Skeletal muscle tissue (tissue), 4 donors: ENCODE results near the gene MBNL2. TPM values are rescaled to one million over a fixed set of nuclear protein-coding genes. Genes with fewer than 3 reads are reported as not detected.

ENCODE experiments used
- H3K27ac ChIP-seq: one replicate; pipeline ENCODE4 v1.7.0; 2013; ENCODE audit warnings: mild to moderate bottlenecking, low read depth, low read length, inconsistent platforms
- H3K27me3 ChIP-seq, 3 donors: one replicate each; pipeline ENCODE4 v1.7.0; 2013; ENCODE audit warnings: low read length in 3 of 3; ENCODE audit not compliant: control insufficient read depth in 3 of 3, insufficient read depth in 3 of 3
- H3K36me3 ChIP-seq, 3 donors: one replicate each; pipeline ENCODE4 v1.7.0; 2013; ENCODE audit warnings: low read length in 3 of 3; ENCODE audit not compliant: control insufficient read depth in 3 of 3, insufficient read depth in 3 of 3
- H3K4me1 ChIP-seq, 3 donors: one replicate each; pipeline ENCODE4 v1.7.0; 2013; ENCODE audit warnings: low read length in 3 of 3, mild to moderate bottlenecking in 3 of 3; ENCODE audit not compliant: control insufficient read depth in 3 of 3, insufficient read depth in 3 of 3
- H3K4me3 ChIP-seq, 3 donors: one replicate each; pipeline ENCODE4 v1.7.0; 2013; ENCODE audit warnings: low read length in 3 of 3
- H3K9ac ChIP-seq, 3 donors: one replicate each; pipeline ENCODE4 v1.7.0; 2013; ENCODE audit warnings: low read length in 3 of 3, mild to moderate bottlenecking in 3 of 3, moderate library complexity in 2 of 3, low read depth in 1 of 3
- H3K9me3 ChIP-seq, 3 donors: one replicate each; pipeline ENCODE4 v1.7.0; 2013; ENCODE audit warnings: low read length in 3 of 3; ENCODE audit not compliant: control insufficient read depth in 3 of 3
- total RNA-seq: library from RNA; depleted of rRNA; stranded (reverse); fragments of >200 nt; gene quantifications from one replicate; pipeline ENCODE4 v1.2.3, GENCODE V29; 2014
- donor health status: Osteomylitis.

MBNL2 gene
- total RNA-seq, 1 donor from 2014 or later, result 30.3 TPM

DNA sequence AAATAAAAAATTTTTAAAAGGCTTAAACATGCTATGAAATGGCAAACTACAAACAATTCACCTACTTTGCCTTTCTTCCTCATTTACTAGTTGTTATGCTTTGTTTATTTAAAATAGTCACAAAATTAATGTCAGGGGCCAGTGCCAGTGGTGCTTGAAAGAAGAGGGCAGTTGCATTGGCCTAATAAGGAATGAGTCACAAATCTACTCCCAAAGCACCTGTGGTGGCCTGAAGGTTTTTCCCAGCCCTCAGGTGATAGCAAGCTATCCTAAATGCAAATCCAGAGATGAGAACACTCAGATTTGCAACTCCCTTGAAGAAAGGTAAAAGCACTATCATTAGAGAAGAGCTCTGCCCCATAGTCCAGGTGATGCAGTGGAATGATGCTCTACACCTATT, 103.6 kb downstream of the MBNL2 start:
- Histone ChIP-seq H3K9ac (no peak overlapping the region), H3K27ac (no peak overlapping the region), H3K27me3 (no peaks in the 10 kb centered on the region), H3K9me3 (no peaks in the 10 kb centered on the region), H3K4me1 (peaks cover 37 to 49% (median 39%) of the 10 kb centered on the region in 3 donors), H3K36me3 (no peaks in the 10 kb centered on the region), H3K4me3 (no peak overlapping the region)

DNA sequence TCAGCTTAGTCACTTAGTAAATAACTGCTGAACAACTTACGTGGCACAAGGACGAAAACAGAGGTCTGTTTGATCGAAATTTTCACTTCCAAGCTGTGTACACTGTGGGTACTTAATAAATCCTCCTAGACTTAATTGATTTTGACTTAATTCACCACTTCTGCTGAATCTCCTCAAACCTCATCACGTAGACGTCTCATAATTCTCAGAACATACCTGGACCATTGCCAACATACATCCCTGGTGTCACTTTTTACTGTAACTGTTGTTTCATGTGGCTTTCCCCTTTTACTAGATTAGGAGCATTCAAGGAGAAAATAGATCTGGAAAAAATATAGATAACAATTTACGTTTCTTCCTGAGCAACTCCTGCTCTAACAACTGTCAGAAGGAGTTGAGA, 105.0 kb downstream of the MBNL2 start:
- Histone ChIP-seq H3K9me3 (no peaks in the 10 kb centered on the region), H3K4me3 (no peak overlapping the region), H3K9ac (no peak overlapping the region), H3K36me3 (no peaks in the 10 kb centered on the region), H3K4me1 (peaks cover 25 to 35% (median 30%) of the 10 kb centered on the region in 3 donors), H3K27me3 (no peaks in the 10 kb centered on the region), H3K27ac (no peak overlapping the region)

- no peaks in the 10 kb centered on the region for H3K36me3 ChIP-seq
- no peaks in the 10 kb centered on the region for H3K27me3 ChIP-seq
- H3K4me1 ChIP-seq, result peaks cover 22 to 32% (median 24%) of the 10 kb centered on the region in 3 donors
- H3K9me3 ChIP-seq, result no peaks in the 10 kb centered on the region
- H3K9ac ChIP-seq, result no peak overlapping the region
- H3K27ac ChIP-seq, result no peak overlapping the region
- H3K4me3 ChIP-seq, result no peak overlapping the region
Measured at GRCh38 chr13:97327506-97328221, 105.5 kb downstream of the MBNL2 start.

DNA sequence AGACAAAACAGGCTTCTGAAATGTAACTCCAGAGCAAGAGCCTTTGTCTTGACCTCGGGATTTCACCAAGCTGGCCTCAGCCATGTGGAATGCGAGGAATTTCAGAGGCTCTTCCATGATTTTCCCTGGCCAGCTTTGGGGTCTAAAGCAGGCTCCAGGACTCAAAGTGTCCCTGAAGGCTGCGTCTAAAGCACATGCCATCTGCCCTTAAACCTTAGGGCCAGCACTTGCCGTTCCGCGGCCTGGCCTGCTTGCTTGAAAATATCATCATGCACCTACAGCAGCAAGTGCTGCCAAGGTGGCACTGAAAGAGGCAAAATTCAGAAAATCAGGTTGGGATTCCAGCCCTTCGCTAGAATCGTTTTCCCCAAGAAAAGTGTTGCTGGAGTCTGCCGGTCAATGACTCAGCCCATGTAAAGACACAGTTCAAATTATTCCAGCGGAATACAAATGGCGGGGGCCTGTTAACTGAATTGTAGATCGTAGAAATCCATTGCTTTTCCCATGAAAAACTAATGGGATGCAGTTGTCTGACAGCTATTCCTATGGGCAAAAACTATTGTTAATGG, 106.2 kb downstream of the MBNL2 start:
- Histone ChIP-seq H3K9ac (no peak overlapping the region), H3K4me1 (peaks cover 19 to 27% (median 22%) of the 10 kb centered on the region in 3 donors)

GRCh38 chr13:97329331-97329730, 107.2 kb downstream of the MBNL2 start:
- Histone ChIP-seq H3K4me1 (peaks cover 19 to 26% (median 20%) of the 10 kb centered on the region in 3 donors), H3K9ac (no peak overlapping the region)

More for the DNA sequence above, 106.2 kb downstream of the MBNL2 start:
- Histone ChIP-seq H3K27ac (peak overlapping the region; percentile 43), H3K9me3 (no peaks in the 10 kb centered on the region), H3K4me3 (no peak overlapping the region), H3K27me3 (no peaks in the 10 kb centered on the region), H3K36me3 (no peaks in the 10 kb centered on the region)

GRCh38 chr13:97330448-97330847, 108.3 kb downstream of the MBNL2 start:
- Histone ChIP-seq H3K4me3 (no peak overlapping the region), H3K4me1 (peaks cover 21 to 28% (median 27%) of the 10 kb centered on the region in 3 donors), H3K36me3 (peaks cover 0 to 7% (median 0%) of the 10 kb centered on the region in 3 donors), H3K27me3 (no peaks in the 10 kb centered on the region), H3K27ac (no peak overlapping the region), H3K9ac (no peak overlapping the region), H3K9me3 (no peaks in the 10 kb centered on the region)

More at GRCh38 chr13:97329331-97329730, 107.2 kb downstream of the MBNL2 start:
- no peaks in the 10 kb centered on the region for H3K9me3 ChIP-seq
- H3K27ac ChIP-seq, result no peak overlapping the region
- H3K4me3 ChIP-seq, result no peak overlapping the region
- H3K27me3 ChIP-seq, result no peaks in the 10 kb centered on the region
- H3K36me3 ChIP-seq, result peaks cover 0 to under 1% (median 0%) of the 10 kb centered on the region in 3 donors

- no peak overlapping the region for H3K9ac ChIP-seq
- no peaks in the 10 kb centered on the region for H3K9me3 ChIP-seq
- H3K4me3 ChIP-seq, result no peak overlapping the region
- no peaks in the 10 kb centered on the region for H3K27me3 ChIP-seq
- no peak overlapping the region for H3K27ac ChIP-seq
- peaks cover 20 to 28% (median 24%) of the 10 kb centered on the region in 3 donors for H3K4me1 ChIP-seq
- peaks cover 0 to 17% (median 10%) of the 10 kb centered on the region in 3 donors for H3K36me3 ChIP-seq
Measured at GRCh38 chr13:97332742-97333141, 110.6 kb downstream of the MBNL2 start.

- H3K27me3 ChIP-seq, result no peaks in the 10 kb centered on the region
- H3K4me3 ChIP-seq, result no peak overlapping the region
- H3K9ac ChIP-seq, result no peak overlapping the region
- peaks cover 3 to 22% (median 14%) of the 10 kb centered on the region in 3 donors for H3K36me3 ChIP-seq
- no peaks in the 10 kb centered on the region for H3K9me3 ChIP-seq
- H3K27ac ChIP-seq, result no peak overlapping the region
- peaks cover 22 to 28% (median 25%) of the 10 kb centered on the region in 3 donors for H3K4me1 ChIP-seq
Measured at GRCh38 chr13:97333983-97334382, 111.8 kb downstream of the MBNL2 start.

DNA sequence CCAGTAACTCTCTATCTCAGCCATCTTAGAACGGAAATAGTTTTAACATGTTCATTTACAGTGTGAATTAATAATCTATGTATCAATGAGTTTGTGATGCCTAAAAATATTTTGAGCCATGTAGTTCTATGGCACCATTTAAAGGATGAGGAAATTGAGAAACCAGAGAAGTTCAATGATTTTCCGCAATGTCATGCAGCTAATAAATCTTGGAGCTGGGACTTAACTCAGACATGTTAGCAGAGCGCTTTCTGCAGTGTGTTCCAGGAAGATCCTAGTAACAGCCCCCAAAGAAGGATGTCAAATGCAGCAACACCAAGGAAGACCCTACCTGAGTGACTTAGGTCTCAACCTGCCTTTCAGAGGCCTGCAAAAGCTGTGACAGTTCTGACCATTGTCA, 112.6 kb downstream of the MBNL2 start:
- Histone ChIP-seq H3K27ac (no peak overlapping the region), H3K27me3 (no peaks in the 10 kb centered on the region), H3K36me3 (peaks cover 3 to 22% (median 14%) of the 10 kb centered on the region in 3 donors), H3K4me3 (no peak overlapping the region), H3K9ac (no peak overlapping the region), H3K9me3 (no peaks in the 10 kb centered on the region), H3K4me1 (peaks cover 25 to 30% (median 28%) of the 10 kb centered on the region in 3 donors)

DNA sequence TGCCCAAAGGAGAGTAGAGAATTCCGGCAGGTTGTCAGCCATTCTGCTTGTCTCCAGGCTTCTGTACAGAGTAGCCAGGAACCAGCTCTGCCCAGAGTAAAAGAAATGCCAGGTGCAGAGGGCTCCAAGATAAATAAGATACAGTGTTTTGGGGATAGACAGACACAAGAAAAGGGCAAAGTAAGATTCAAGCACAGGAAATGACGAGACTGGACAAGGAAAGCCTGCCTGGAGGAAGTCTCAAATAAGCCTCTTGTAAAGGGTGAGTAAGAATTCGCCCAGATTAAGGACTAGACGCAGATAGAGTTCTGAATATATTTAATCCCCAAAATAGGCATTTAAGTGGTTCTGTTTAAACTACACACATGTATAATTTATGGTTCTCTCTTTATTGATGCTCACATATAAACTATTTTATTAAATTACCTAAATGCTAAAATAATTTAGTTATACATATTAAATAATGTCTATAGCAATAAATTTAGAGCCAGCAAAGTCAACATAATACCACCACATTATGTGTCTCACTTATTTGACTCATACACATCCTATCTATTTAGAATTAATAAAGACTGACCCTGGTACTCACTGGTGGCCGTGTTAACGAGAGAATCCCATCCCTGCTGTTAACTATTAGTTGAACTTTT, 113.5 kb downstream of the MBNL2 start:
- H3K36me3 ChIP-seq, result peaks cover 3 to 22% (median 14%) of the 10 kb centered on the region in 3 donors
- H3K4me1 ChIP-seq, result peaks cover 27 to 29% (median 29%) of the 10 kb centered on the region in 3 donors
- no peak overlapping the region for H3K9ac ChIP-seq
- H3K4me3 ChIP-seq, result no peak overlapping the region
- H3K27ac ChIP-seq, result peak overlapping the region; percentile 19
- H3K27me3 ChIP-seq, result no peaks in the 10 kb centered on the region
- no peaks in the 10 kb centered on the region for H3K9me3 ChIP-seq
